Amniotic stem cell (primary cell): ENCODE data around the gene MEGF9.

Experiments
- DNase-seq: peaks from one replicate; lab custom pipeline; 2025; lab: John Stamatoyannopoulos, UW

Gene MEGF9

DNA sequence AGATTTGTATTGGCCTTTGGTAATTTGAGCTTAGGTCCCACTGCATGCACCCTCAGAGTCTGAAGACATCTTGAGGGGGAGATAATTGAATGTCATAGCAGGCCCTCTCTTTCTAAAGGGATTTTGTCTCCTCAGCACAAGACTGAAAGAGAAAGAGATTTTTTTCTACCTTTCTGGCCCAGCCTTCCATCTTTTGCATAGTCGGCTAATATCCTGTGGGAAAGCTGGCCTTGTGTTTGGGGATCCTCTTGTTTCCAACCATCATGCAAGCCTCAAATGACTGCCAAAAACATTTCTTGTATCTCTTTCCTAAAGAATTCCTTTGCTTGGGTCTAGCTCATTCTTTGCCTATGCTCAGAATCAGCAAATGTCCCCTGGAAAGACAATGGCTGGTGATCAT lies 92.3 kb downstream of the MEGF9 start:
- DNase-seq = no peak

GRCh38 chr9:120619751-120620655 lies 94.3 kb downstream of the MEGF9 start:
- peak; percentile 21 for DNase-seq

DNA sequence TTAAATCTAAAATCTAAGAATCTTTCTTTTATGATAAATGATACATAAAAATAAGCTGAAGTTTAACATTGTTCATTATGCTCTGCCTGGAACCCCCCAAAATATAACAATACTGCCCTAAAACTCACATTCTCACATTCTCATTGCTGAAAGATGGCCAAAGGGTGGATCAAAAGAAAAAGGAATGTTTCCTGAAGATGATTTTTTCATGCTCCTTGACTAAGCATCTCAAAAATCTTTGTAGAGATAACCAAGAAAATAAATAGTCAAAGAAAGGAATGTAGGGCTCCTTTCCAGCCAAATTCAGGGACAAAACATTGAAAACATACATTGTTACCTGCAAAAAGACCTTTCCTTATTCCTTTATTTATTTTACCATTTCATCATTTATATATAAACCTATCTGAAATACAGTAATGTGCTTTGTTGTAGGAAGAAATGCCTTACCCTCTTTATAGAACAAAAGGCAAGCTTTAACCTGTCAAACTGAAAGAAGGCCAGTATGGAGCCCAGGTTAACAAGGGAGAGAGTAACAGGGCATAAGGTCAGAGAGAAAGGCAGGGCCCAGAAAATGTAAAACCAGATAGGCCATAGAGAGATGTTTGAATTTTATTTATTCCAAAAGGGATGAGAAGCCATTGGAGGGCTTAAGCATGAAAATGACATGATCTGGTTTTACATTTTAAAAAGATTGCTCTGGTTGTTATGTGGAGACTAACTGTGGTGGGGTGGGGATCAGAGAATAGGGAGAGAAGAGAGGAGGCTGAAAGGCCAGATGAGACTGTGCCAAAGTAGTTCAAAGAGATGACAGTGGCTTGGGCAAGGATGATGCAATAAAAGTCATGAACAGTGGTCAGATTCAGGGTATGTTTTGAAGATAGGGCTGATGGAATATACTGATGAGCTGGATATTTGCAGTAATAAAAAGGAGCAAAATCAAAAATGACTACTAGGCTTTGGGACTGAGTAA lies 97.0 kb downstream of the MEGF9 start:
- no peak for DNase-seq

- no peak for DNase-seq
Observed at GRCh38 chr9:120612218-120612617, 102.1 kb downstream of the MEGF9 start.

DNA sequence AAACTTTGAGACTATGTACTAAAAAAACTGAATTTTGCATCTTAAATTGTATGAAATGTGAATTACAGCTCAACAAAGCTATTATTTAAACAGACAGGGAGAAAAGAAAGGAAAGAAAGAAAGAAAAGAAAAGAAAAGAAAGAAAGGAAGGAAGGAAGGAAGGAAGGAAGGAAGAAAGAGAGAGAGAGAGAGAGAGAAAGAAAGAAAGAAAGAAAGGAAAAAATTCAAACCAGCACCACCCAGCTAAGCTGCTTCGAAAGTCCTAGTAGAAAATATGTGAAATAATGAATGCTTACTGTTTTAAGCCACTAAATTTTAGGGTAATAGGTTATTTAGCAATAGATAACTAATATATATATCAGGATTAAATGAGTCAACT lies 102.6 kb downstream of the MEGF9 start:
- no peak for DNase-seq

DNA sequence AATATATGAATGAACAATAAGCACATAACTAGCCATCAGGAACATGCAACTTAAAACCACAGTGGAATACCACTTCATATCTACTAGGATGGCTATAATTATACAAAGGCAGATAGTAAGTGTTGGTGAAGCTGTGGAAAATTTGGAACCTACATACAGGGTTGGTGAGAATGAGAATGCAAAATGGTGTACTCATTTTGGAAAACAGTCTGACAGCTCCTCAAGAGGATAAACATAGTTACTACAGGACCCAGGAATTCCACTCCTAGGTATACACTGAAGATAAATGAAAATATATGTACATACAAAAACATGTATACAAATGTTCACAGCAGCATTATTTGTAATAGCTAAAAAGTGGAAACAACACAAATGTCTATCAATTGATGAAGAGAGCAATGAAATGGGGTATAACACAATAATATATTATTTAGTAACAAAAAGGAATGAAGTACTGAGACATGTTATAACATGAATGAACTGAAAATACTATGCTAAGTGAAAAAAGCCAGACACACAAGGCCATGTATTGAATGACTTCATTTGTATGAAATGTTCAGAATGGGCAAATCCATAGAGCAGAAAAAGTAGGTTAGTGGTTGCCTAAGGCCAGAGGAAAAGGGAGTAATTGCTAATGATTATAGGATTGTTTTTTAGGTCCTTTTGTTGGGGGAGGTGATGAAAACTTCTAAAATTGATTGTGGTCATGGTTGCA lies 103.1 kb downstream of the MEGF9 start:
- no peak for DNase-seq

DNA sequence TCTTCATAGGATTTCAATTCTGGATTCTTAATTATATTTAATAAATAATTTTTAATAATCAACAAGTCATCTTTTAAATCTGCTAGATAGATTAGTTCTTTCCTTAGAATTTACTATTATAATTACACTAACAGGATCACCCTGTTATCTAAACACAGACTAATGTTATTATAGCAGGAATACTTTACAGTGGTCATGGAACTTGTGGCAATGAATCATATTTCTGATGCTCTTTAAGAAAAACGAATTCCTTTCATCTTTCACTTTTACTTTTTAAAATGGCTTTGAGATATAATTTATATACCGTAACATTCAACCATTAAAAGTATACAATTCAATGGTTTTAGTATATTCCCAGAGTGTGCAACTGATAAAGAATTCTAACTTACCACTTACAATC lies 104.6 kb downstream of the MEGF9 start:
- DNase-seq = no peak

DNA sequence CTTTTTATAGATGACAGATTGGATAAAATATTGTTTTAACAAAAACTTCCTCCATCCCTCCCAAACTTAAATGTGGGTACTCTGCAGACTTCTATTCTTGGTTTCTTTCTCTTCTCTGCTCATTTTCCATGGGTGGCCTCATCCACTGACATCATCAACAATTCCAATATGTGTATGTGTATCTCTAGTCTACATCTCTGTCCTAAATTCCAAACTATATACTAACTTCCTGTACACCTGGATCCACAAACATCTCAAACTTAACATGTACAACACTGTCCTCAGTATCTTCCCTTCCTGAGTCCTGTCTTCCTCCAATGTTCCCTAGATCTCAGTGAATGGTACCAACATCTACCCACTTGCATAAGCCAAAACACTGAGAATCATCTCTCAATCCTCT lies 105.8 kb downstream of the MEGF9 start:
- no peak for DNase-seq

- DNase-seq = no peak
Observed at GRCh38 chr9:120603591-120603990, 110.7 kb downstream of the MEGF9 start.

DNA sequence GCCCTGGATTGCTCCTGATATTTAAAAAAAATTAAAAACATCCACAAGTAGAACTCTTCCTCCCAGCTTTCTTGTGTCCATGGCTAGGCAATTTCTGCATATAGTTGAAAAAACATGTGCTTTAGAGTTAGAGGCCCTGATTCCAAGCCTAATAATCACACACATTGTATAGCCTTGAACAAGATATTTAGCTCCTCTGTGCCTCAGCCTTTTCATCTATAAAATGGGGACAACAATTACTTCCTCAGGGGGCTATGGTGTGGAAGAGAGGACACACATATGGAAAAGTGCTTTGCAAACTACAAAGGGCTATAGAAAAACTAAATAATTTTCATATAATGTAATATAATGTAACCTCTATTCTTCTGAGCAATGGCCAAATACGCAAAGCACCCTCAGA lies 111.3 kb downstream of the MEGF9 start:
- no peak for DNase-seq

- DNase-seq = no peak
Observed at GRCh38 chr9:120593955-120594277, 120.4 kb downstream of the MEGF9 start.

DNA sequence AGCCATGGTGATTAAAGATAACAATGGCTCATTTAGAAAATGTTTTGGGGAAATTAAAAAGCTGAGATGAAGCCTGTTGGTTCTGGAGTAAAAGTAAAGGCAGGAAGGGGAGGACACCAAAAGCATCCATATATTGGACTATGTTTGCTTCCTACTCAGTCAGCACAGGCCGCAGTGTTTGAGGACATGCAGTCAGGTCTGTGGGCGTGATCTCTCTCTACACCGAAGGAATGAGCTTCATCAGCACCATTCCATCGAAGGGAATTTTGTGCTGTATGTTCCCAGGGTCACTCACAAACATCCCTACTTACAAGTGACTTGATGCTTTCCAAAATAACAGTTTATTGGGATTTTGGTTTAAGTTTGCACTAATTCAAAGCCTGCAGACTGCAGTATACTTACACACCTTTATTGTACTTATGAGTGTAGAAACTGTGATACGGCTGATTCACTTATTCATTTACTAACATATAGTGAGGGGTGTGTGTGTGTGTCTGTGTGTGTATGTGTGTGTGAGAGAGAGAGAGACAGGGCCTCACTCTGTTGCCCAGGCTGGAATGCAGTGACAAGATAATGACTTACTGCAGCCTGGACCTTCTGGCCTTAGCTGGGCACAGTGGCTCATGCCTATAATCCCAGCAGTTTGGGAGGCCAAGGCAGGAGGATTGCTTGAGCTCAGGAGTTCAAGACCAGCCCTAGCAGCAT lies 120.9 kb downstream of the MEGF9 start:
- DNase-seq = no peak

DNA sequence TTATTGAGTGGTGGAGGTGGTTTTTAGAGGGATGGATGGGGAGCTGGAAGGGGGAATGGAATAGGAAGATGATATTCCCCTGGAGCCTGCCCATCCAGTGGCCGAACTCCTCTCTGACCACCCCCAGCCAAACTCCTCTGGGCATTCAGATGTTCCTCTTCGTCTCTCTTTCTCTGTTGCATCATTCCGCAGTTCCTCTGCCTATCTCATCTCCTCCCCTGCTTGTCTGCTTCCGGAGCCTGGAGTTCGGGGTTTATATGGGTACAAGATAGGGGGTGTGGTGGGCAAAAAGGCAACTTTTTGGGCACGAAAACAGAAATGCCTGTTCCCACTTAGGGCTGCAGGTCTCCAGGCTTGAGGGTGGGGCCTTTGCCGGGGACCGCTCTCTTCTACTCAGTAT lies 122.1 kb downstream of the MEGF9 start:
- DNase-seq = no peak

GRCh38 chr9:120587328-120587727 lies 126.9 kb downstream of the MEGF9 start:
- no peak for DNase-seq

DNA sequence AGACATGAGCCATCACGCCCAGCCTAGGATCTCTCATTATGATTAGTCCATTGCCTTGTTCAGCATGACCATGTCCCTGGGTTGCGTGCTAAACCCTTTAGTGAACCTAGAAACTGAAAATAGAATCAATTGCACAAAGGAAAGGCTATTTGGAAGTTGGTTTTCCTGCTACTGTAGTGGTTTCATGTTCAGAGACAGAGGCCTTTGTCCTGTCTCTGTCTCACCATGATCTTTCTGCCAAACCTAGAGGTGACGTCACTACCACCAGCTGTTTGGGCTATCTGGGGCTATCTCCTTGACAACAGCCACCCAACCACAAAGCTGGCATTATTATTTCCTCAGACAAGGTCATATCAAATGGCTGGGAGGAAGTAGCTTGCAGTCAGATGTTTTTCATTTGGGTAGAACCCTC lies 130.3 kb downstream of the MEGF9 start:
- no peak for DNase-seq

- DNase-seq = peak; percentile 95
Observed at GRCh38 chr9:120580051-120580896, 134.0 kb downstream of the MEGF9 start, which contains the start of gene CDK5RAP2. TSS of gene CDK5RAP2 (minus strand) at chr9:120580167. CDS start at chr9:120579978, 189 bp downstream.

DNA sequence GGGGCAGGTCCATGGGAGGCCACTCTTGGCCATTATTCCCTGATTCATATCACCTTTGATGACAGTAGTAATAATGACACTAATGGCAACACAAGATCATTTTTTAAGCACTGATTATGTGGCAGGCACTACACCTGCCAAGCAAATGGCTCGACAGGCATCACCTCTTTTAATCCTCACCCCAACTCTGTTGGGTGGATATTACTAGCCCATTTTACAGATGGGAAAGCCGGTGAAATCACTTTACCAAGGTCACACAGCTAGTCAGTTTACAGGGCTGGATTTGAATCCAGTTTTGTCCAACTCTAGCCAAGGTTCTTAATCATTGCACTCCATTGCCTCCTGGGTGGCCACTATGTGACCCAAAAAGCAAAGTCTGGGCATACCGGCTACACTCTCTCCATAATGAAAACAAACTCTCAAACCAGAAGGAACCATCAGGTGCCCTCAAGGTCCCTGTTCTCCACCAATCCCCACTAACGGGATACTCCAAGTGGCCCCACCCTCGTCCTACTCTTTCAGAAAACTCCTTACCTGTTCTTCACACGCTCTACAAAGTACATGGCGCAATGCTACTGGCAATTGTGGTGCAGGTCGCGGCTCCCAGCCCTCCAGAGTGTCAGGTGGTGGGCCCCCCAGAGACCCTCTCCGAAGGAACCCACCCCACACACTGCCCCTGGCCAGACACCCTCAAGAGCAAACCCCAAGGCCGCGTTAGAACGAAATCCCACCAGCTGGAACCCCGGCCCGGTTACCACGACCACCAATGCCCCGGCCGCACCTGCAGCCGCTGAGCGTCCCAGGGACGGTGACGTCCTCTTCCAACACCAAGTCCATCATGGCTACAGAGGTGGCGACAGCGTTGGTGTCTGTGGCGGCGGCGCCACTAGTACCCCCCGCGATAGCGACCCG lies 134.9 kb downstream of the MEGF9 start:
- no peak for DNase-seq

GRCh38 chr9:120574473-120574872 lies 139.8 kb downstream of the MEGF9 start:
- DNase-seq = no peak

- no peak for DNase-seq
Observed at GRCh38 chr9:120572472-120572871, 141.8 kb downstream of the MEGF9 start.
